ENCODE results near the gene SORD.

The SORD gene

GRCh38 chr15:45095661-45096060, 72.7 kb downstream of the SORD start:
- no peaks in the 10 kb centered on the region for H3K36me3 ChIP-seq (ENCODE audit: control insufficient read depth in 1 of 2, insufficient read depth in 2 of 2, low read depth in 1 of 2, low read length in 2 of 2)
- no peak overlapping the region for H3K4me2 ChIP-seq (ENCODE audit: low read length, poor library complexity, severe bottlenecking)
- no peak overlapping the region for H2BK12ac ChIP-seq (ENCODE audit: low read length in 2 of 2)
- no peak overlapping the region for H3K9ac ChIP-seq (ENCODE audit: low read length)
- H3K9me3 ChIP-seq (ENCODE audit: control insufficient read depth, low read length): no peaks in the 10 kb centered on the region
- no peak overlapping the region for H3K27ac ChIP-seq (ENCODE audit: low read length, poor library complexity, severe bottlenecking)
- H2AK5ac ChIP-seq (ENCODE audit: low read length, severe bottlenecking): no peak overlapping the region
- H2AFZ ChIP-seq (ENCODE audit: low read depth, low read length): no peak overlapping the region
- H3K23ac ChIP-seq (ENCODE audit: low read length in 2 of 2): no peak overlapping the region
- H3K27me3 ChIP-seq (ENCODE audit: control insufficient read depth in 1 of 2, insufficient read depth in 1 of 2, low read length in 2 of 2): peaks cover 59 to 80% of the 10 kb centered on the region in 2 experiments
- no peak overlapping the region for H2BK5ac ChIP-seq (ENCODE audit: low read depth, low read length, poor library complexity, severe bottlenecking)
- no peak overlapping the region for H2BK120ac ChIP-seq (ENCODE audit: low read depth, low read length)
- no peak overlapping the region for H4K8ac ChIP-seq (ENCODE audit: low read length)
- H3K14ac ChIP-seq (ENCODE audit: low read length in 2 of 2): no peak overlapping the region
- H3K79me1 ChIP-seq (replicated peaks; ENCODE audit: low read length, poor library complexity, severe bottlenecking): no peaks in the 10 kb centered on the region
- H3K4me3 ChIP-seq (ENCODE audit: insufficient read depth in 1 of 2, low read depth in 1 of 2, low read length in 2 of 2): no peak overlapping the region
- WGBS: 90% methylated on average over 11 of the region's 11 CpGs
- no peak overlapping the region for H3K18ac ChIP-seq (ENCODE audit: low read depth in 1 of 2, low read length in 2 of 2)
- no peak overlapping the region for H4K91ac ChIP-seq (ENCODE audit: low read length)
- no peak overlapping the region for H3K4ac ChIP-seq (ENCODE audit: low read depth in 1 of 2, low read length in 2 of 2)
- H3K4me1 ChIP-seq (ENCODE audit: control insufficient read depth, insufficient read depth, low read depth, low read length): no peaks in the 10 kb centered on the region
- no peak overlapping the region for H2BK15ac ChIP-seq (ENCODE audit: low read depth, poor library complexity, severe bottlenecking)
- no peak for DNase-seq

- H3K4me2 ChIP-seq (ENCODE audit: low read length, poor library complexity, severe bottlenecking): no peak overlapping the region
- no peak overlapping the region for H2BK15ac ChIP-seq (ENCODE audit: low read depth, poor library complexity, severe bottlenecking)
- no peak overlapping the region for H4K91ac ChIP-seq (ENCODE audit: low read length)
- no peaks in the 10 kb centered on the region for H3K4me1 ChIP-seq (ENCODE audit: control insufficient read depth, insufficient read depth, low read depth, low read length)
- H3K36me3 ChIP-seq (ENCODE audit: control insufficient read depth in 1 of 2, insufficient read depth in 2 of 2, low read depth in 1 of 2, low read length in 2 of 2): no peaks in the 10 kb centered on the region
- no peak overlapping the region for H3K4ac ChIP-seq (ENCODE audit: low read depth in 1 of 2, low read length in 2 of 2)
- no peak for DNase-seq
- no peak overlapping the region for H2BK120ac ChIP-seq (ENCODE audit: low read depth, low read length)
- WGBS: 100% methylated on average over 5 of the region's 7 CpGs
- no peak overlapping the region for H3K9ac ChIP-seq (ENCODE audit: low read length)
- H3K23ac ChIP-seq (ENCODE audit: low read length in 2 of 2): no peak overlapping the region
- peaks cover 70 to 79% of the 10 kb centered on the region in 2 experiments for H3K27me3 ChIP-seq (ENCODE audit: control insufficient read depth in 1 of 2, insufficient read depth in 1 of 2, low read length in 2 of 2)
- H2AFZ ChIP-seq (ENCODE audit: low read depth, low read length): no peak overlapping the region
- no peak overlapping the region for H2AK5ac ChIP-seq (ENCODE audit: low read length, severe bottlenecking)
- H4K8ac ChIP-seq (ENCODE audit: low read length): no peak overlapping the region
- H3K9me3 ChIP-seq (ENCODE audit: control insufficient read depth, low read length): no peaks in the 10 kb centered on the region
- no peak overlapping the region for H3K4me3 ChIP-seq (ENCODE audit: insufficient read depth in 1 of 2, low read depth in 1 of 2, low read length in 2 of 2)
- no peak overlapping the region for H3K14ac ChIP-seq (ENCODE audit: low read length in 2 of 2)
- no peak overlapping the region for H2BK12ac ChIP-seq (ENCODE audit: low read length in 2 of 2)
- no peaks in the 10 kb centered on the region for H3K79me1 ChIP-seq (replicated peaks; ENCODE audit: low read length, poor library complexity, severe bottlenecking)
- no peak overlapping the region for H2BK5ac ChIP-seq (ENCODE audit: low read depth, low read length, poor library complexity, severe bottlenecking)
- no peak overlapping the region for H3K18ac ChIP-seq (ENCODE audit: low read depth in 1 of 2, low read length in 2 of 2)
- no peak overlapping the region for H3K27ac ChIP-seq (ENCODE audit: low read length, poor library complexity, severe bottlenecking)
These were observed 74.5 kb downstream of the SORD start for GRCh38 chr15:45097466-45097865.

GRCh38 chr15:45099549-45100165, 76.7 kb downstream of the SORD start:
- Histone ChIP-seq H3K36me3 (ENCODE audit: control insufficient read depth in 1 of 2, insufficient read depth in 2 of 2, low read depth in 1 of 2, low read length in 2 of 2) (no peaks in the 10 kb centered on the region), H3K9me3 (ENCODE audit: control insufficient read depth, low read length) (no peaks in the 10 kb centered on the region), H3K27ac (ENCODE audit: low read length, poor library complexity, severe bottlenecking) (no peak overlapping the region), H2AK5ac (ENCODE audit: low read length, severe bottlenecking) (no peak overlapping the region), H3K14ac (ENCODE audit: low read length in 2 of 2) (no peak overlapping the region), H3K4me1 (ENCODE audit: control insufficient read depth, insufficient read depth, low read depth, low read length) (no peaks in the 10 kb centered on the region), H2BK5ac (ENCODE audit: low read depth, low read length, poor library complexity, severe bottlenecking) (no peak overlapping the region), H2BK15ac (ENCODE audit: low read depth, poor library complexity, severe bottlenecking) (no peak overlapping the region), H3K27me3 (ENCODE audit: control insufficient read depth in 1 of 2, insufficient read depth in 1 of 2, low read length in 2 of 2) (peaks cover 64 to 66% of the 10 kb centered on the region in 2 experiments), H3K79me1 (replicated peaks; ENCODE audit: low read length, poor library complexity, severe bottlenecking) (no peaks in the 10 kb centered on the region), H3K4me3 (ENCODE audit: insufficient read depth in 1 of 2, low read depth in 1 of 2, low read length in 2 of 2) (no peak overlapping the region), H3K4ac (ENCODE audit: low read depth in 1 of 2, low read length in 2 of 2) (no peak overlapping the region), H3K9ac (ENCODE audit: low read length) (no peak overlapping the region), H2BK12ac (ENCODE audit: low read length in 2 of 2) (no peak overlapping the region), H3K4me2 (ENCODE audit: low read length, poor library complexity, severe bottlenecking) (no peak overlapping the region), H2BK120ac (ENCODE audit: low read depth, low read length) (no peak overlapping the region), H4K8ac (ENCODE audit: low read length) (no peak overlapping the region), H2AFZ (ENCODE audit: low read depth, low read length) (no peak overlapping the region), H3K23ac (ENCODE audit: low read length in 2 of 2) (no peak overlapping the region), H3K18ac (ENCODE audit: low read depth in 1 of 2, low read length in 2 of 2) (no peak overlapping the region), H4K91ac (ENCODE audit: low read length) (no peak overlapping the region)
- no peak for DNase-seq
- 88% methylated on average over 23 of the region's 23 CpGs for WGBS

GRCh38 chr15:45100884-45101625, 78.1 kb downstream of the SORD start:
- H3K4me3 ChIP-seq (ENCODE audit: insufficient read depth in 1 of 2, low read depth in 1 of 2, low read length in 2 of 2): no peak overlapping the region
- H4K91ac ChIP-seq (ENCODE audit: low read length): no peak overlapping the region
- no peaks in the 10 kb centered on the region for H3K4me1 ChIP-seq (ENCODE audit: control insufficient read depth, insufficient read depth, low read depth, low read length)
- H2BK12ac ChIP-seq (ENCODE audit: low read length in 2 of 2): no peak overlapping the region
- H3K79me1 ChIP-seq (replicated peaks; ENCODE audit: low read length, poor library complexity, severe bottlenecking): no peaks in the 10 kb centered on the region
- no peaks in the 10 kb centered on the region for H3K9me3 ChIP-seq (ENCODE audit: control insufficient read depth, low read length)
- DNase-seq: no peak
- no peaks in the 10 kb centered on the region for H3K36me3 ChIP-seq (ENCODE audit: control insufficient read depth in 1 of 2, insufficient read depth in 2 of 2, low read depth in 1 of 2, low read length in 2 of 2)
- H3K27ac ChIP-seq (ENCODE audit: low read length, poor library complexity, severe bottlenecking): no peak overlapping the region
- H3K4me2 ChIP-seq (ENCODE audit: low read length, poor library complexity, severe bottlenecking): no peak overlapping the region
- H2BK15ac ChIP-seq (ENCODE audit: low read depth, poor library complexity, severe bottlenecking): no peak overlapping the region
- 70% methylated on average over 3 of the region's 7 CpGs for WGBS
- no peak overlapping the region for H3K9ac ChIP-seq (ENCODE audit: low read length)
- no peak overlapping the region for H2AFZ ChIP-seq (ENCODE audit: low read depth, low read length)
- no peak overlapping the region for H2BK120ac ChIP-seq (ENCODE audit: low read depth, low read length)
- no peak overlapping the region for H4K8ac ChIP-seq (ENCODE audit: low read length)
- H3K4ac ChIP-seq (ENCODE audit: low read depth in 1 of 2, low read length in 2 of 2): no peak overlapping the region
- no peak overlapping the region for H3K23ac ChIP-seq (ENCODE audit: low read length in 2 of 2)
- H3K27me3 ChIP-seq (ENCODE audit: control insufficient read depth in 1 of 2, insufficient read depth in 1 of 2, low read length in 2 of 2): peaks cover 64 to 72% of the 10 kb centered on the region in 2 experiments
- no peak overlapping the region for H2AK5ac ChIP-seq (ENCODE audit: low read length, severe bottlenecking)
- H3K14ac ChIP-seq (ENCODE audit: low read length in 2 of 2): no peak overlapping the region
- no peak overlapping the region for H2BK5ac ChIP-seq (ENCODE audit: low read depth, low read length, poor library complexity, severe bottlenecking)
- no peak overlapping the region for H3K18ac ChIP-seq (ENCODE audit: low read depth in 1 of 2, low read length in 2 of 2)
